Islet of Langerhans (tissue), 1 donor: Measurements from ENCODE around the gene CMC2.

ENCODE experiments used
- FAIRE-seq: peaks from one replicate; lab custom pipeline; 2011; peaks lifted over from hg19 to GRCh38; lab: Jason Lieb, UNC

Gene CMC2

GRCh38 chr16:81001330-81001729 lies 5.4 kb downstream of the CMC2 start:
- no peak for FAIRE-seq

GRCh38 chr16:81000873-81001272 lies 5.8 kb downstream of the CMC2 start:
- no peak for FAIRE-seq

GRCh38 chr16:80997964-80998620 lies 8.6 kb downstream of the CMC2 start:
- no peak for FAIRE-seq

- FAIRE-seq, result no peak
These were observed 9.4 kb downstream of the CMC2 start for GRCh38 chr16:80997139-80997798.

- no peak for FAIRE-seq
These were observed 10.0 kb downstream of the CMC2 start for GRCh38 chr16:80996688-80997138.

GRCh38 chr16:80994451-80994850 lies 12.2 kb downstream of the CMC2 start:
- no peak for FAIRE-seq

GRCh38 chr16:80993834-80994233 lies 12.9 kb downstream of the CMC2 start:
- FAIRE-seq, result no peak

GRCh38 chr16:80993307-80993706 lies 13.4 kb downstream of the CMC2 start:
- FAIRE-seq, result no peak

- no peak for FAIRE-seq
These were observed 13.9 kb downstream of the CMC2 start for GRCh38 chr16:80992676-80993293.

- FAIRE-seq, result no peak
These were observed 14.8 kb downstream of the CMC2 start for GRCh38 chr16:80991792-80992430.

- no peak for FAIRE-seq
These were observed 15.7 kb downstream of the CMC2 start for GRCh38 chr16:80990978-80991377.

GRCh38 chr16:80990577-80990976 lies 16.1 kb downstream of the CMC2 start:
- no peak for FAIRE-seq

GRCh38 chr16:80989801-80990200 lies 16.9 kb downstream of the CMC2 start:
- FAIRE-seq, result no peak

GRCh38 chr16:80988756-80989155 lies 17.9 kb downstream of the CMC2 start:
- no peak for FAIRE-seq

GRCh38 chr16:80986557-80986956 lies 20.1 kb downstream of the CMC2 start:
- no peak for FAIRE-seq

- FAIRE-seq, result no peak
These were observed 21.1 kb downstream of the CMC2 start for GRCh38 chr16:80985611-80986010.

- FAIRE-seq, result no peak
These were observed 22.4 kb downstream of the CMC2 start for GRCh38 chr16:80984124-80984892.

- no peak for FAIRE-seq
These were observed 24.0 kb downstream of the CMC2 start for GRCh38 chr16:80982646-80983045.

- FAIRE-seq, result no peak
These were observed 25.6 kb downstream of the CMC2 start for GRCh38 chr16:80981103-80981502.

GRCh38 chr16:80976946-80977345 lies 29.7 kb downstream of the CMC2 start:
- no peak for FAIRE-seq

GRCh38 chr16:80974649-80975376 lies 31.9 kb downstream of the CMC2 start:
- FAIRE-seq, result no peak

GRCh38 chr16:80973991-80974390 lies 32.7 kb downstream of the CMC2 start:
- no peak for FAIRE-seq
